Measurements from ENCODE around the gene PPP2R5C.

The PPP2R5C gene

DNA sequence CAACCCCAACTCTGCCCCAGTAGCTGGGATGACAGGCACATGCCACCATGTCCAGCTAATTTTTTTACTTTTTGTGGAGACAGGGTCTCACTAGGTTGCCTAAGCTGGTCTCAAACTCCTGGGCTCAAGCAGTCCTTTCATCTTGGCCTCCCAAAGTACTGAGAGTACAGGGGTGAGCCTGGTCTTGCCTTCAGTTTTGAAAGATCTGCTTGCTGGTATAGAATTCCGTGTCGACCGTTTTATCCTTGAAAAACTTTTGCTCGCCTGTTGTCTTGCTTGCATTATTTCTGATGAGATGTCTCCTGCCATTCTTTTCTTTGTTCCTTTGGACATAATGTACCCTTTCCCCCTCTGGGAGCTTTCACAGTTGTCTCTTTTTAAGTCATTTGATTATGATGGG is 110.8 kb downstream of the PPP2R5C start:
- no peak overlapping the region for H3K27ac ChIP-seq (ENCODE audit: low read depth, low read length)
- H3K27me3 ChIP-seq (ENCODE audit: insufficient read depth, low read length) = no peaks in the 10 kb centered on the region
- 90% methylated on average over 4 of the region's 4 CpGs for WGBS
- H3K36me3 ChIP-seq (ENCODE audit: insufficient read depth, low read length) = no peaks in the 10 kb centered on the region
- H3K9me3 ChIP-seq (ENCODE audit: insufficient read depth, low read depth, low read length) = no peaks in the 10 kb centered on the region
- no peak overlapping the region for H3K9ac ChIP-seq (ENCODE audit: low read depth, low read length)
- H3K4me1 ChIP-seq (ENCODE audit: insufficient read depth, low read length) = no peaks in the 10 kb centered on the region
- no peak overlapping the region for H3K4me3 ChIP-seq (ENCODE audit: low read length)

DNA sequence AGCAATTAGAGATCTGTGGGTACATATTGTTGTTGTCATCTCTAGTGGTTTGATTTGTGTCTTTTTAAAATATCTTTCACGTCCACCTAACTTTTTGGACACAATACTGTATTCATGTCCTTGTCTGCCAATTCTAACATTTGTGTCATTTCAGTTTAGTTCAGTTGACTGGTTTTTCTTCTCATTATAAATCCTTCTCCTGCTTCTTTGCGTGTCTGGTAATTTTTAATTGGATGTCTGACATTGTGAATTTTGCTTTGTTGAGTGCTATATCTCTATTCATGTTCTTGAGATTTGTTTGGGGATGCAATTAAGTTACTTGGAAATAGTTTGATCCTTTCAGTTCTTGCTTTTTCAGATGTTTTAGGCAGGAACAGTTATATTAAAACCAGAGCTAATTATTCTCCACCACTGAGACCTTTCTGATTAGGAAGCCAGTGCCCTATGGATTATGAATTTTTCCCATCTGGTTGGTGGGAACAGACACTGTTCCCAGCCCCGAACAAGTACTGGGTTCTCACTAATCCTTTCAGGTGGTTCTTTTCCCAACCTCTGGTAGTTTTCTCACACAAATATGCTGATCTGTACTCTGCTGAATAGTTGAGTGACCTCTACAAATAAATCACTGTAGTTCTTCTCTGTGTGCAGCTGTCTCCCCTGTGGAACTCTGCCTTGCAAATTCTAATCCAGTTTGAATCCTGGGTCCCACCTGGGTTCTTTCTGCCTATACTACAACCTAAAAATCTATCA is 111.7 kb downstream of the PPP2R5C start:
- Histone ChIP-seq H3K27ac (ENCODE audit: low read depth, low read length) (no peak overlapping the region), H3K9me3 (ENCODE audit: insufficient read depth, low read depth, low read length) (no peaks in the 10 kb centered on the region), H3K9ac (ENCODE audit: low read depth, low read length) (no peak overlapping the region), H3K4me3 (ENCODE audit: low read length) (no peak overlapping the region), H3K36me3 (ENCODE audit: insufficient read depth, low read length) (no peaks in the 10 kb centered on the region), H3K27me3 (ENCODE audit: insufficient read depth, low read length) (no peaks in the 10 kb centered on the region), H3K4me1 (ENCODE audit: insufficient read depth, low read length) (no peaks in the 10 kb centered on the region)
- WGBS = 89% methylated on average over 3 of the region's 3 CpGs

DNA sequence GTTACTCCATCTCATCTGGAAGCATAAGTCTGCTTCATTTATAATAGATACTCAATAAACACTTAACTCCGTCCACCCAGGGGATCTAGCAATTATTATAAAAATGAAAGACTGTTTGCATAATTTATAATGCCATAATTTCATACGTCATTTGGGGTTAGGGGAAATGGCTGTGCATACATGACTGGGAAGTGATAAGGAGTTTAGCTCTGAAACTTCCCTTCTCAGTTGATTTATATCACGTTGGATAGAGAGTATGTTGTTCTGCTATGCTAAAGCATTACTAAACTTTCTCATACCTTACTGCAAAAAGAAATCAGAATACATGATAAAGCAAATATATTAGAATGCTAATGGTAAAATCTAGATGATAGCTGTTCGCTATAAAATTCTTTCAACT is 112.5 kb downstream of the PPP2R5C start:
- no peak overlapping the region for H3K4me3 ChIP-seq (ENCODE audit: low read length)
- no peaks in the 10 kb centered on the region for H3K27me3 ChIP-seq (ENCODE audit: insufficient read depth, low read length)
- no peak overlapping the region for H3K9ac ChIP-seq (ENCODE audit: low read depth, low read length)
- H3K9me3 ChIP-seq (ENCODE audit: insufficient read depth, low read depth, low read length) = no peaks in the 10 kb centered on the region
- no peaks in the 10 kb centered on the region for H3K36me3 ChIP-seq (ENCODE audit: insufficient read depth, low read length)
- H3K4me1 ChIP-seq (ENCODE audit: insufficient read depth, low read length) = no peaks in the 10 kb centered on the region
- no peak overlapping the region for H3K27ac ChIP-seq (ENCODE audit: low read depth, low read length)
- WGBS = 93% methylated on average over 2 of the region's 4 CpGs

- H3K9ac ChIP-seq (ENCODE audit: low read depth, low read length) = no peak overlapping the region
- H3K36me3 ChIP-seq (ENCODE audit: insufficient read depth, low read length) = no peaks in the 10 kb centered on the region
- H3K4me1 ChIP-seq (ENCODE audit: insufficient read depth, low read length) = no peaks in the 10 kb centered on the region
- H3K27ac ChIP-seq (ENCODE audit: low read depth, low read length) = no peak overlapping the region
- no peaks in the 10 kb centered on the region for H3K9me3 ChIP-seq (ENCODE audit: insufficient read depth, low read depth, low read length)
- no peaks in the 10 kb centered on the region for H3K27me3 ChIP-seq (ENCODE audit: insufficient read depth, low read length)
- 90% methylated on average over 7 of the region's 8 CpGs for WGBS
- H3K4me3 ChIP-seq (ENCODE audit: low read length) = no peak overlapping the region
Observed at GRCh38 chr14:101875041-101875726, 113.7 kb downstream of the PPP2R5C start.

GRCh38 chr14:101875727-101876554 is 114.4 kb downstream of the PPP2R5C start:
- no peak overlapping the region for H3K27ac ChIP-seq (ENCODE audit: low read depth, low read length)
- no peaks in the 10 kb centered on the region for H3K4me1 ChIP-seq (ENCODE audit: insufficient read depth, low read length)
- H3K4me3 ChIP-seq (ENCODE audit: low read length) = no peak overlapping the region
- no peaks in the 10 kb centered on the region for H3K27me3 ChIP-seq (ENCODE audit: insufficient read depth, low read length)
- no peaks in the 10 kb centered on the region for H3K36me3 ChIP-seq (ENCODE audit: insufficient read depth, low read length)
- no peaks in the 10 kb centered on the region for H3K9me3 ChIP-seq (ENCODE audit: insufficient read depth, low read depth, low read length)
- WGBS = 86% methylated on average over 6 of the region's 8 CpGs
- H3K9ac ChIP-seq (ENCODE audit: low read depth, low read length) = no peak overlapping the region

- Histone ChIP-seq H3K27me3 (ENCODE audit: insufficient read depth, low read length) (no peaks in the 10 kb centered on the region), H3K4me3 (ENCODE audit: low read length) (no peak overlapping the region), H3K4me1 (ENCODE audit: insufficient read depth, low read length) (no peaks in the 10 kb centered on the region), H3K27ac (ENCODE audit: low read depth, low read length) (no peak overlapping the region), H3K9me3 (ENCODE audit: insufficient read depth, low read depth, low read length) (no peaks in the 10 kb centered on the region), H3K36me3 (ENCODE audit: insufficient read depth, low read length) (no peaks in the 10 kb centered on the region), H3K9ac (ENCODE audit: low read depth, low read length) (no peak overlapping the region)
- 95% methylated on average over 8 of the region's 8 CpGs for WGBS
Observed at GRCh38 chr14:101876555-101876938, 115.0 kb downstream of the PPP2R5C start.

DNA sequence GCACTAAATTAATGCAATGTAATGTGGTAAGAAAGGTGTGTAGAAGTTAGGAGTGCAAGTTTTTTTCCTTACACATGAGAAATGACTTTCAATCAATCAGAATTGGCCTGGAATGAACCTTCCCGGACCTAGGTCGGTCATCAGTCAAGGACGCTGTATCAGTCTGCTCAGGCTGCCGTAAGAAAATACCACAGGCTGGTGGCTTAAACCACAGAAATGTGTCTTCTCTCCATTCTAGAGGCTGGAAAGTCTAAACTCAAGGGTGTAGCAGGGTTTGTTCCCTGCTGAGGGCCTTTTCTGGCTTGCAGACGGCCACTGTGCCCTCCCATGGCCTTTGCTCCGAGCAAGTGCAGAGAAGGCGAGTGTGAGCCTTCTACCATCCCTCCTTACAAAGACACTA is 116.3 kb downstream of the PPP2R5C start:
- Histone ChIP-seq H3K9ac (ENCODE audit: low read depth, low read length) (no peak overlapping the region), H3K36me3 (ENCODE audit: insufficient read depth, low read length) (no peaks in the 10 kb centered on the region; the same call in 1 of the 2 replicates), H3K27ac (ENCODE audit: low read depth, low read length) (no peak overlapping the region), H3K4me1 (ENCODE audit: insufficient read depth, low read length) (no peaks in the 10 kb centered on the region), H3K9me3 (ENCODE audit: insufficient read depth, low read depth, low read length) (no peaks in the 10 kb centered on the region), H3K4me3 (ENCODE audit: low read length) (no peak overlapping the region), H3K27me3 (ENCODE audit: insufficient read depth, low read length) (no peaks in the 10 kb centered on the region)
- 88% methylated on average over 7 of the region's 7 CpGs for WGBS

DNA sequence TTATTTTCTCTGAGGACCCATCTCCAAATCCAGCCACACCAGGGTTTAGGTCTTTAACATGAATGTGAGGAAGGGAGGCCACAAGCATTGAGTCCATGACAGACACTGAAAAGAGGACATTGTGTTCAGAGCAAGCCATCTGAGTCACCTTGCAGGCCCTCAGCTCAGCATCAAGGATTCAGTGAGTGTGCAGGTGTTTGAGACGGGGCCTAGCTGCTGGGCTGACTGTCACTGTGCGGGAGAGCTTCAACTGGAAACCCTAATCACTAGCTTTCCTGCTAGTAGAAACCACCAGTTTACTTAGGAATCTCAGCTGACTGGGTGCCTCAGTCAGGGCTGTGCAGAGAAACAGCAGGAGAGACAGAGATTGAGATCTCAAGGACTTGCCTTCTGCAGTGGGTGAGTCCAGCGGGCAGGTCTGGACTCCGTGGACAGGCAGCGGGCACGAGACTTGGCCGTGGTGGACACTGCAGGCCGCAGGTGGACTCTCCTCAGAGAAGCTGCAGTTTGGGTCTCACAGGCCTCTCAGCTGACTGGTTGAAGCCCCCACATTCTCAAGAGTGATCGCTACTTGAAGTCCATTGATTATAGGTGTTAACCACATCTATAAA is 116.8 kb downstream of the PPP2R5C start:
- Histone ChIP-seq H3K9me3 (ENCODE audit: insufficient read depth, low read depth, low read length) (no peaks in the 10 kb centered on the region), H3K4me3 (ENCODE audit: low read length) (no peak overlapping the region), H3K27me3 (ENCODE audit: insufficient read depth, low read length) (no peaks in the 10 kb centered on the region), H3K4me1 (ENCODE audit: insufficient read depth, low read length) (no peaks in the 10 kb centered on the region), H3K36me3 (ENCODE audit: insufficient read depth, low read length) (peaks cover 3% of the 10 kb centered on the region), H3K9ac (ENCODE audit: low read depth, low read length) (no peak overlapping the region), H3K27ac (ENCODE audit: low read depth, low read length) (no peak overlapping the region)
- 95% methylated on average over 9 of the region's 9 CpGs for WGBS

DNA sequence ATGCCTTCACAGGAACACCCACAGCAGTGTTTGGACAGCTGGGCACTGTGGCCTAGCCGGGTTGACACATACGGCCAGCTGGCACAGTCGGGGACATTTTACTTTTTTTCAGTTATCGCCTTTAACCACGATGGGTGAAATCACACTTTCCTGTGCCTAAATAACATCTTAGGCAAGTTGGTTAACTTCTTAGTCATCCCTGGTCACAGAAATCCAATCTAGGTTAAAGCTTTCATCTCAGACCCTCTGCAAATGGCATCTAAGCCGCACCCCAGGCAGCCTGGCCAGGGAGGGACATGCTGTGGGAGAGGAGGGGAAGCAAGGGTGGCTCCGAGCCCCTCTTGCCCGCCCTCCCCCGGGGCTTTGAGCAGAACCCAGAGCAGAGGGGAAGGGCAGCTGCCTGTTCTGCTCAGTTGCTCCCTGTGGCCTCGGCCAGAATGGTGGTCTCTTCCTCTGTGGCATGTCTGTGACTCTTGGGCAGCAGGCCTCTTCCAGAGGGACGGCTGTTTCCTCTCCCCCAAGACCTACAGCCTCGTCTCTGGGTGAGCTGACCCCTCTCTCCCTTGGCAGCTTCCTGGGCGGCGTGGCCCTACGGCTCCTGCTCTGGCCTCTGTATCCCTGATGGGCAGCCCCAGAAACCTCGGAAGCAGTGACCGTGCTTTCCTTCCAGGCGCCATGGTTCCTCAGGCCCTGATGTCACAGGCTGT is 117.5 kb downstream of the PPP2R5C start:
- H3K36me3 ChIP-seq (ENCODE audit: insufficient read depth, low read length) = peaks cover 9% of the 10 kb centered on the region
- H3K9me3 ChIP-seq (ENCODE audit: insufficient read depth, low read depth, low read length) = no peaks in the 10 kb centered on the region
- no peak overlapping the region for H3K27ac ChIP-seq (ENCODE audit: low read depth, low read length)
- WGBS = 87% methylated on average over 18 of the region's 18 CpGs
- no peak overlapping the region for H3K9ac ChIP-seq (ENCODE audit: low read depth, low read length)
- H3K27me3 ChIP-seq (ENCODE audit: insufficient read depth, low read length) = no peaks in the 10 kb centered on the region
- no peak overlapping the region for H3K4me3 ChIP-seq (ENCODE audit: low read length)
- H3K4me1 ChIP-seq (ENCODE audit: insufficient read depth, low read length) = no peaks in the 10 kb centered on the region

GRCh38 chr14:101879529-101880336 is 118.2 kb downstream of the PPP2R5C start:
- WGBS = 95% methylated on average over 15 of the region's 15 CpGs
- no peak overlapping the region for H3K9ac ChIP-seq (ENCODE audit: low read depth, low read length)
- no peaks in the 10 kb centered on the region for H3K9me3 ChIP-seq (ENCODE audit: insufficient read depth, low read depth, low read length)
- H3K27ac ChIP-seq (ENCODE audit: low read depth, low read length) = no peak overlapping the region
- no peaks in the 10 kb centered on the region for H3K4me1 ChIP-seq (ENCODE audit: insufficient read depth, low read length)
- no peak overlapping the region for H3K4me3 ChIP-seq (ENCODE audit: low read length)
- H3K27me3 ChIP-seq (ENCODE audit: insufficient read depth, low read length) = no peaks in the 10 kb centered on the region
- H3K36me3 ChIP-seq (ENCODE audit: insufficient read depth, low read length) = peaks cover 17% of the 10 kb centered on the region

Data from HUES64 (cell line).